LNCaP clone FGC (cell line): ENCODE data around the gene PTGR3.

Experiments
- DNase-seq: peaks from one replicate; pipeline ENCODE4 v3.0.0-alpha.2; 2011; ENCODE audit warnings: low read depth
- H3K4me3 ChIP-seq: 2 replicates; pipeline ENCODE4 v1.5.1; 2011; ENCODE audit warnings: mild to moderate bottlenecking, low read depth, low read length, control low read depth
- TF ChIP-seq, protein P1 (sequence below): IDR thresholded peaks from 2 replicates; pipeline ENCODE4 v1.5.1; 2012; ENCODE audit warnings: mild to moderate bottlenecking; ENCODE audit not compliant: control insufficient read depth, insufficient read depth; ENCODE audit errors: extremely low read depth

PTGR3 gene

DNA sequence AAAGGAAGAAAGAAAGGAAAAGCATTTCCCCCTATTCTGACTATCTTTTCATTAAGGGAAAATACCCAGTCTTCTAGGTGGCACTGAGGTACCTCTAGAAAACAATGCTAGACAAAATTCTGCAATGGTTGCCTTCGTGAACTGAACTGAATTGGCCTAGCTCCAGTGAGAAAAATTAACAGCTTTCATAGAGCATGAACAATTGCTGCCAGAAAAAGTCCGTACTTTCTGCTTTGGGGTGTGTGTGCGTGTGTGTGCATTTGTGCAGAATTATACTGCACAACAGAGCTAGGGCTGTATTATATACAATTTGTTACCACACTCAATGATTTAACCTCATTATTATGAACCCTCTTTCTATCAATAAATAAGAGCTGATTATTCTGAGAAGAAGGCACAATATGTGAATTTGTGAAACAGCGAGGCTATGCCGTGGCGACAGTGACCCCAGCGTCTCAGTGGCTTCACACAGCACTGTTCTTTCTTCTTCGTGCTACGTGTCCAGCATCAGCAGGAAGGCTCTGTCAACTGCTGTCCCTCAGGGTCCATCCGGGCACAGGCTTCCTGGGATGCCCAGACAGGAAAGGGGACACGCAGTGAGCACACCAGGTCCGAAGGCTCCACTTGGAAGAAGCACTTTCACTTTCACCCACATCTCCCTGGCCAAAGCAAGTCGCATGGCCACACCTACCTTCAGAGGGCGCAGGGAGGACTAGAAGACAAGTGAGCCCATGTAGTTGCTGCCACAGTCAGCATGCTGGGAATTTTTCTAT, 47.5 kb downstream of the PTGR3 start:
- DNase-seq = peak; percentile 23
- TF ChIP-seq, protein P1, sequence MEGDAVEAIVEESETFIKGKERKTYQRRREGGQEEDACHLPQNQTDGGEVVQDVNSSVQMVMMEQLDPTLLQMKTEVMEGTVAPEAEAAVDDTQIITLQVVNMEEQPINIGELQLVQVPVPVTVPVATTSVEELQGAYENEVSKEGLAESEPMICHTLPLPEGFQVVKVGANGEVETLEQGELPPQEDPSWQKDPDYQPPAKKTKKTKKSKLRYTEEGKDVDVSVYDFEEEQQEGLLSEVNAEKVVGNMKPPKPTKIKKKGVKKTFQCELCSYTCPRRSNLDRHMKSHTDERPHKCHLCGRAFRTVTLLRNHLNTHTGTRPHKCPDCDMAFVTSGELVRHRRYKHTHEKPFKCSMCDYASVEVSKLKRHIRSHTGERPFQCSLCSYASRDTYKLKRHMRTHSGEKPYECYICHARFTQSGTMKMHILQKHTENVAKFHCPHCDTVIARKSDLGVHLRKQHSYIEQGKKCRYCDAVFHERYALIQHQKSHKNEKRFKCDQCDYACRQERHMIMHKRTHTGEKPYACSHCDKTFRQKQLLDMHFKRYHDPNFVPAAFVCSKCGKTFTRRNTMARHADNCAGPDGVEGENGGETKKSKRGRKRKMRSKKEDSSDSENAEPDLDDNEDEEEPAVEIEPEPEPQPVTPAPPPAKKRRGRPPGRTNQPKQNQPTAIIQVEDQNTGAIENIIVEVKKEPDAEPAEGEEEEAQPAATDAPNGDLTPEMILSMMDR = peak; percentile 25; the same call in 1 of the 2 replicates
- H3K4me3 ChIP-seq = peak overlapping the region; percentile 57

DNA sequence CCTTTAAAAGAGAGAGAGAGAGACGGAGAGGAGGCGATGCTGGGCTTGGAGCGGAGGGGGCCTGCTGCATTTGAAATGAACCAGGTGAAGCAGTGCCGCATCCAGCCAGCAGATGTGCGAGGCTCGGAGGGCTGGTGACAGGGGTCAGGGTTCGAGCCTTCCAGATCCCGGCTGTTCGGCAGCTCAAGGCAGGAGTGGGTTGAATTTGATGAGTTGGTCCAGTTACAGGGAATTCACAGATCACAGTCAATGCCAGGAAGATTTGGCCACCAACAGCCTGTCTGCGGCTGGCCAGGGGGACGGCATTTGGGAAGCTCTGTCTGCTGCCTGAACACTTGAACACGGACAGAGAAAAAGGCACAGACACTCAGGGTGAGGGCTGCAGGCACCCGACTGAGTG, 48.6 kb downstream of the PTGR3 start:
- TF ChIP-seq, protein P1 = no peak
- DNase-seq = no peak
- no peak overlapping the region for H3K4me3 ChIP-seq

DNA sequence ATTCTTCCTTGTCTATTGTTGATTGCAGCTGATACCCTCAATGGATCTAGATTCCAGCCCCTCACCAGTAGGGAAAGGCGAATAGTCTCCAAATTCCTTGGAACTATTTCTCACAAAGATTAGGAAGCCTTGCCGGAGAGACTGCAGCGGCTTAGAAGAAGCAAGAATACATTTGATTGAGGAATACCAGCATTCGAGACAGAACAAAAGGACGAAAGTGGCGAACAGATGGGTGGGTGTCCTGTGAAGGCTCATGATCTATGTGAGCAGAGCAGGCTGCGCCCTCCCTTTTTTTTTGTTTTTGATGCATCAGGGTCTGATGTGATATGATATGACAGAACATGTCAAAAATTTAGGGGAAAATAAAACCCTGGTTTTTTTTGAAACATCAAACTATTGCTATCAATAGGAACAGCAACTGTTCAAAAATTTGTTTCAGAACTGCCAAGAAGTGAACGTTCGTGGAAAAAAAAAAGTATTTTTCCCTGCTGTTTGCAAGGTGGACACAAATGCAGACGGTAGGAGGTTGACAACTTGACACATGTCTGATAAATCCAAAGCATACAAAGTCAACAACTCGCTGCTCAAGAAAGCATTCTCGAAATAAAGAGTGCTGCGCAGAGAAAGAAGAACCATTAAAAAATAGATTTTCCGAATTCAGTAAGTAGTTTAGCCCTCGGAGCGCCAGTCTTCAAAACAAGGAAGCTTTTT, 49.1 kb downstream of the PTGR3 start:
- no peak overlapping the region for H3K4me3 ChIP-seq
- TF ChIP-seq, protein P1 = no peak
- no peak for DNase-seq

DNA sequence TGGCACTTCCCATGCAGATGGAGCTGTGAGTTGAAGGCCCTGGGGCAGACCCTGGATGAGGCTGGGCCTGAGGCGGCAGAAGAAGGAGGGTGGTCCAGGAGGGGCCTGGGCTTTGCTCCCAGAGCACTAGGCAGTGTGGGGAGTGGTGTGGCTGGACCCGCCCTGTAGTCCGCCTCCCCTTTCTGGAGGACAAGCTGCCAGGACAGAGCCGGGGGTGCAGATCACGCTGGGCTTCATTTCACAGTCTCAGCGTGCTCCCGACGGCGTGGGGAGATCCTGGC, 49.8 kb downstream of the PTGR3 start:
- DNase-seq = no peak
- H3K4me3 ChIP-seq = no peak overlapping the region
- TF ChIP-seq, protein P1 = no peak
